B cell (primary cell): ENCODE measurements around the gene DPRX. TPM values are rescaled to one million over a fixed set of nuclear protein-coding genes. Genes with fewer than 3 reads are reported as not detected.

Experiments
- ATAC-seq: fragments of 200-7000 bp; cut with Tn5 transposase; one replicate; pipeline ENCODE4 v1.10.0; 2021; ENCODE audit warnings: low read depth, mild to moderate bottlenecking, moderate number of reproducible peaks, moderate library complexity
- CTCF ChIA-PET: fragments of 350-600 bp; sonication (Branson Sonifier 250); formaldehyde crosslinking; loops from one replicate; lab custom pipeline; 2021; ENCODE audit warnings: antibody characterized with exemption, inconsistent platforms; lab: Charles Lee
- POLR2A ChIA-PET: fragments of 350-600 bp; sonication (Branson Sonifier 250); formaldehyde crosslinking; loops from one replicate; lab custom pipeline; 2021; ENCODE audit warnings: antibody characterized with exemption; lab: Charles Lee
- DNase-seq: peaks from one replicate; pipeline ENCODE4 v3.0.0; 2013
- H2AFZ ChIP-seq: 2 replicates; pipeline ENCODE4 v1.6.1; 2012; ENCODE audit warnings: mild to moderate bottlenecking, low read depth, low read length; ENCODE audit not compliant: insufficient read depth, poor library complexity, severe bottlenecking
- H3K27ac ChIP-seq, 2 donors: 1 replicate in 1 of 2; 2 replicates in 1 of 2; pipeline ENCODE4 v1.5.1; 2012 to 2013; ENCODE audit warnings: low read length in 2 of 2, mild to moderate bottlenecking in 2 of 2, moderate library complexity in 1 of 2
- H3K27me3 ChIP-seq, 4 experiments: fragments of 200-600 bp in 1 of 4; sonication (generic) in 1 of 4; replicated peaks in 1 of 4; 1 replicate in 2 of 4; 2 replicates in 2 of 4; pipeline versions ENCODE4 v1.6.1 to v1.7.0; 2013 to 2016; ENCODE audit warnings: low read length in 3 of 4, mild to moderate bottlenecking in 2 of 4, mixed read lengths in 1 of 4, moderate library complexity in 1 of 4; ENCODE audit not compliant: insufficient read depth in 4 of 4, control insufficient read depth in 3 of 4; ENCODE audit errors: control extremely low read depth in 1 of 4
- H3K36me3 ChIP-seq, 2 experiments: replicated peaks in 1 of 2; 1 replicate in 1 of 2; 2 replicates in 1 of 2; pipeline versions ENCODE4 v1.6.1 to v1.7.1; 2013; ENCODE audit warnings: low read length in 1 of 2; ENCODE audit not compliant: insufficient read depth in 2 of 2, control insufficient read depth in 1 of 2; ENCODE audit errors: control extremely low read depth in 1 of 2, extremely low read depth in 1 of 2
- H3K4me1 ChIP-seq, 2 donors: fragments of 200-600 bp in 1 of 2; sonication (generic) in 1 of 2; 1 replicate in 1 of 2; 2 replicates in 1 of 2; pipeline versions ENCODE4 v1.5.1 to v1.6.1; 2013 to 2017; ENCODE audit warnings: low read length in 2 of 2; ENCODE audit not compliant: control insufficient read depth in 2 of 2, insufficient read depth in 2 of 2
- H3K4me2 ChIP-seq: replicated peaks from 2 replicates; pipeline ENCODE3; 2012; ENCODE audit warnings: mild to moderate bottlenecking, low read depth, low read length; ENCODE audit not compliant: poor library complexity, severe bottlenecking
- H3K4me3 ChIP-seq, 5 experiments: fragments of 200-600 bp in 1 of 5; sonication (generic) in 1 of 5; 1 replicate in 3 of 5; 2 replicates in 2 of 5; pipeline versions ENCODE4 v1.5.1 to v1.7.0; 2011 to 2016; ENCODE audit warnings: low read length in 4 of 5, mild to moderate bottlenecking in 4 of 5, low read depth in 2 of 5, control low read depth in 1 of 5, moderate library complexity in 1 of 5; ENCODE audit not compliant: insufficient read depth in 1 of 5; ENCODE audit errors: control extremely low read depth in 1 of 5, extremely low read depth in 1 of 5
- H3K79me2 ChIP-seq: fragments of 200-600 bp; sonication (generic); one replicate; pipeline ENCODE4 v1.6.0; 2016; ENCODE audit warnings: low read length; ENCODE audit not compliant: control insufficient read depth, insufficient read depth
- H3K9ac ChIP-seq: fragments of 200-600 bp; sonication (generic); 2 replicates; pipeline ENCODE4 v1.6.1; 2017; ENCODE audit warnings: mild to moderate bottlenecking, low read length, moderate library complexity
- H3K9me3 ChIP-seq, 3 donors: one replicate each; pipeline versions ENCODE4 v1.6.1 to v1.7.1; 2013; ENCODE audit warnings: low read length in 2 of 3; ENCODE audit not compliant: control insufficient read depth in 2 of 3, insufficient read depth in 1 of 3; ENCODE audit errors: control extremely low read depth in 1 of 3
- H4K20me1 ChIP-seq: 2 replicates; pipeline ENCODE4 v1.6.0; 2012; ENCODE audit warnings: mild to moderate bottlenecking, low read length; ENCODE audit not compliant: insufficient read depth, control insufficient read depth, poor library complexity, severe bottlenecking
- H3K27ac Mint-ChIP-seq: one replicate; pipeline ENCODE4 v1.8.0; 2021; ENCODE audit warnings: mixed read lengths
- H3K27me3 Mint-ChIP-seq: one replicate; pipeline ENCODE4 v1.8.0; 2021; ENCODE audit warnings: mixed read lengths
- H3K4me1 Mint-ChIP-seq: one replicate; pipeline ENCODE4 v1.8.0; 2021; ENCODE audit warnings: mixed read lengths
- H3K4me3 Mint-ChIP-seq: one replicate; pipeline ENCODE4 v1.8.0; 2021; ENCODE audit warnings: mixed read lengths
- H3K9me3 Mint-ChIP-seq: one replicate; pipeline ENCODE4 v1.8.0; 2022; ENCODE audit warnings: mixed read lengths; ENCODE audit not compliant: insufficient read depth
- CTCF ChIP-seq: fragments of 200-600 bp; IDR thresholded peaks from one replicate; pipeline ENCODE4 v1.8.0; 2022; ENCODE audit warnings: antibody characterized with exemption, mild to moderate bottlenecking
- EZH2 ChIP-seq: IDR thresholded peaks from 2 replicates; pipeline ENCODE4 v1.6.1; 2012; ENCODE audit warnings: borderline replicate concordance, low read depth, mild to moderate bottlenecking, moderate library complexity, low read length; ENCODE audit not compliant: insufficient read depth, poor library complexity, severe bottlenecking
- WGBS: methylation state at CpG from one replicate; pipeline ENCODE4 v1.1.5; 2013; ENCODE audit warnings: missing lambda C conversion rate; ENCODE audit not compliant: insufficient coverage; 5-methylcytosine and 5-hydroxymethylcytosine counted together
- intact Hi-C: fragments of 100-400 bp; cut with micrococcal nuclease; formaldehyde crosslinking; loops from one replicate; pipeline ENCODE4 v1.10.0; 2022
- polyA plus RNA-seq: library from polyadenylated mRNA; depleted of rRNA; stranded (reverse); fragments of >200 nt; gene quantifications from 2 replicates; pipeline ENCODE4 v1.2.3, GENCODE V29; 2012
- total RNA-seq, 2 donors: library from RNA; stranded (reverse); fragments of 120-200 nt in 1 of 2; gene quantifications; 1 replicate in 1 of 2; 2 replicates in 1 of 2; pipeline versions ENCODE4 v1.2.3 to v1.2.4, GENCODE V29; 2013 to 2022

The DPRX gene
- total and polyA plus RNA-seq, 2 donors (not counting 1 experiment from before 2014, with no cell fraction given), result not detected

- CTCF ChIA-PET, result no interaction called here
These were observed 27.5 kb downstream of the DPRX start for GRCh38 chr19:53659292-53659691.

GRCh38 chr19:53660584-53660983, 28.8 kb downstream of the DPRX start:
- 93% methylated on average over 2 of the region's 4 CpGs for WGBS
- H3K9me3 Mint-ChIP-seq, result peaks cover 3% of the 10 kb centered on the region
- Histone ChIP-seq H3K9ac (no peak overlapping the region), H3K4me1 (no peaks in the 10 kb centered on the region), H4K20me1 (no peaks in the 10 kb centered on the region), H3K79me2 (no peaks in the 10 kb centered on the region), H3K27ac (no peak overlapping the region), H2AFZ (no peak overlapping the region), H3K4me3 (no peak overlapping the region), H3K27me3 (no peaks in the 10 kb centered on the region), H3K9me3 (peaks cover 0 to 30% (median 3%) of the 10 kb centered on the region in 3 donors), H3K4me2 (no peak overlapping the region), H3K36me3 (no peaks in the 10 kb centered on the region)
- intact Hi-C loops, result no loop called here
- POLR2A ChIA-PET, result no interaction called here
- no peaks in the 10 kb centered on the region for H3K27me3 Mint-ChIP-seq
- H3K27ac Mint-ChIP-seq, result no peak overlapping the region
- ATAC-seq, result no peak
- H3K4me3 Mint-ChIP-seq, result no peak overlapping the region
- no peak for DNase-seq
- CTCF ChIA-PET, result interaction anchor here (0.6 to 0.9 kb wide), 2 partner anchors 10 to 994 kb away, joined by 3 to 5 read pairs; no protein-coding TSS in a partner anchor
- TF ChIP-seq EZH2, result no peak
- no peak for TF ChIP-seq CTCF
- H3K4me1 Mint-ChIP-seq, result no peaks in the 10 kb centered on the region

More at GRCh38 chr19:53659292-53659691, 27.5 kb downstream of the DPRX start:
- H3K27ac Mint-ChIP-seq, result no peak overlapping the region
- no peaks in the 10 kb centered on the region for H3K4me1 Mint-ChIP-seq
- no peaks in the 10 kb centered on the region for H3K27me3 ChIP-seq
- intact Hi-C loops, result no loop called here
- TF ChIP-seq EZH2 (no peak), CTCF (no peak)
- DNase-seq, result no peak
- no peak overlapping the region for H3K4me3 Mint-ChIP-seq
- H4K20me1 ChIP-seq, result no peaks in the 10 kb centered on the region
- no peaks in the 10 kb centered on the region for H3K27me3 Mint-ChIP-seq
- no peak overlapping the region for H3K9ac ChIP-seq
- peaks cover 0 to 31% (median 3%) of the 10 kb centered on the region in 3 donors for H3K9me3 ChIP-seq
- H3K36me3 ChIP-seq, result no peaks in the 10 kb centered on the region
- H3K4me1 ChIP-seq, result no peaks in the 10 kb centered on the region
- ATAC-seq, result no peak
- no peaks in the 10 kb centered on the region for H3K79me2 ChIP-seq
- H2AFZ ChIP-seq, result no peak overlapping the region
- POLR2A ChIA-PET, result no interaction called here
- H3K27ac ChIP-seq, result no peak overlapping the region
- 0% methylated on average over 3 of the region's 6 CpGs for WGBS
- H3K9me3 Mint-ChIP-seq, result peaks cover 7% of the 10 kb centered on the region
- H3K4me2 ChIP-seq, result no peak overlapping the region
- H3K4me3 ChIP-seq, result no peak overlapping the region
